ENCODE data around the gene CYSRT1.

GRCh38 chr9:137253717-137254623, 29.0 kb downstream of the CYSRT1 start:
- TF ChIP-seq POLR2A (IDR thresholded peaks at IDR 0.05; ENCODE audit: low read depth, low read length) (no peak), TAF1 (IDR thresholded peaks at IDR 0.05; ENCODE audit: borderline replicate concordance, low read depth, low read length) (no peak), POLR2AphosphoS5 (IDR thresholded peaks at IDR 0.05; ENCODE audit: low read depth, low read length) (no peak)
